Transverse colon (tissue), 3 donors: ENCODE data around the gene NHS.

ENCODE experiments used
- POLR2A ChIP-seq: fragments of 450-650 bp; IDR thresholded peaks from one replicate; pipeline ENCODE4 v1.6.1; 2016; ENCODE audit warnings: antibody characterized with exemption, mild to moderate bottlenecking, moderate library complexity
- TF ChIP-seq, protein P1 (sequence below), 5 experiments: fragments of 200-600 bp in 3 of 5; fragments of 450-650 bp in 2 of 5; sonication (generic) in 3 of 5; IDR thresholded peaks; 1 replicate in 2 of 5; 2 replicates in 3 of 5; pipeline ENCODE4 v1.5.1; 2016 to 2017; ENCODE audit warnings: antibody characterized with exemption in 5 of 5, inconsistent platforms in 3 of 5, mild to moderate bottlenecking in 2 of 5, moderate library complexity in 1 of 5

DNA sequence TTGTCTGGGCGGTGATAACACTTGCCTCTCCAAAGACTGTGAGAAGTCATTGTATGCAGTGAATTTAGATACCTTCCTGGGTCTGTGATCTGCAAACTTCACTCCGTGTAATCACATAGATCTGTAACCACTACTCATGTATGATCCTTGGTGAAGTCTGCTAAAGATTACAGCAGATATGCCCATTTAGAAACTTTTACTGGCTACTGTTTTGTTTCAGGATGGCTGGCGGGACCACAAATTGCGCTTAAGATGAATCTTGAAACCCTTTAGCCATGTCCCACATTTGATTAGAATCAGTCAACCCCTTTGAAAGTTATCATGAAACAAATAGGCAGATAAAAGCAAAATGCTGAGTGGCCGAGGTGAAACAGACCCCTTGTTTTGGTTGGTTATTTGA is 235.8 kb downstream of the NHS start:
- TF ChIP-seq, protein P1, sequence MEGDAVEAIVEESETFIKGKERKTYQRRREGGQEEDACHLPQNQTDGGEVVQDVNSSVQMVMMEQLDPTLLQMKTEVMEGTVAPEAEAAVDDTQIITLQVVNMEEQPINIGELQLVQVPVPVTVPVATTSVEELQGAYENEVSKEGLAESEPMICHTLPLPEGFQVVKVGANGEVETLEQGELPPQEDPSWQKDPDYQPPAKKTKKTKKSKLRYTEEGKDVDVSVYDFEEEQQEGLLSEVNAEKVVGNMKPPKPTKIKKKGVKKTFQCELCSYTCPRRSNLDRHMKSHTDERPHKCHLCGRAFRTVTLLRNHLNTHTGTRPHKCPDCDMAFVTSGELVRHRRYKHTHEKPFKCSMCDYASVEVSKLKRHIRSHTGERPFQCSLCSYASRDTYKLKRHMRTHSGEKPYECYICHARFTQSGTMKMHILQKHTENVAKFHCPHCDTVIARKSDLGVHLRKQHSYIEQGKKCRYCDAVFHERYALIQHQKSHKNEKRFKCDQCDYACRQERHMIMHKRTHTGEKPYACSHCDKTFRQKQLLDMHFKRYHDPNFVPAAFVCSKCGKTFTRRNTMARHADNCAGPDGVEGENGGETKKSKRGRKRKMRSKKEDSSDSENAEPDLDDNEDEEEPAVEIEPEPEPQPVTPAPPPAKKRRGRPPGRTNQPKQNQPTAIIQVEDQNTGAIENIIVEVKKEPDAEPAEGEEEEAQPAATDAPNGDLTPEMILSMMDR (IDR thresholded peaks at IDR 0.05) = no peak
- no peak for TF ChIP-seq POLR2A
